K562 (cell line): Measurements from ENCODE around the gene ABT1. TPM values are rescaled to one million over a fixed set of nuclear protein-coding genes. Genes with fewer than 3 reads are reported as not detected.

Experiments used
- CC2D1A ChIP-seq: fragments of 450-650 bp; IDR thresholded peaks from 2 replicates; pipeline ENCODE4 v1.6.1; 2017; ENCODE audit warnings: mild to moderate bottlenecking
- HSF4 ChIP-seq: fragments of 250-450 bp; sonication (Bioruptor Pico); IDR thresholded peaks from 2 replicates; pipeline ENCODE4 v2.1.2; 2022; ENCODE audit warnings: mild to moderate bottlenecking, moderate library complexity, borderline replicate concordance
- NCOR1 ChIP-seq: fragments of 450-650 bp; IDR thresholded peaks from 2 replicates; pipeline ENCODE4 v1.6.1; 2016; ENCODE audit warnings: mild to moderate bottlenecking, moderate library complexity
- NFXL1 ChIP-seq: fragments of 450-650 bp; formaldehyde crosslinking; IDR thresholded peaks from 2 replicates; pipeline ENCODE4 v1.4.0; 2021; ENCODE audit warnings: mild to moderate bottlenecking
- PHB ChIP-seq: fragments of 250-450 bp; sonication (Bioruptor Pico); IDR thresholded peaks from 2 replicates; pipeline ENCODE4 v1.5.0; 2021
- POLR2B ChIP-seq: fragments of 450-650 bp; IDR thresholded peaks from 2 replicates; pipeline ENCODE4 v1.6.1; 2018; ENCODE audit warnings: low read depth; ENCODE audit not compliant: partially characterized antibody
- PTTG1 ChIP-seq: fragments of 450-650 bp; IDR thresholded peaks from 2 replicates; pipeline ENCODE4 v1.6.1; 2016; ENCODE audit warnings: low read depth, mild to moderate bottlenecking, missing genetic modification characterization, missing compliant biosample characterization
- SLC30A9 ChIP-seq: fragments of 250-450 bp; sonication (Bioruptor Pico); IDR thresholded peaks from 2 replicates; pipeline ENCODE4 v1.8.0; 2022; ENCODE audit warnings: mild to moderate bottlenecking, moderate library complexity
- ZHX1 ChIP-seq: fragments of 150-350 bp; conservative IDR thresholded peaks from 2 replicates; pipeline ENCODE4 v1.6.1; 2014; ENCODE audit warnings: low read length
- ZNF740 ChIP-seq, 3 experiments: fragments of 200-800 bp in 1 of 3; sonication (Bioruptor generic) in 1 of 3; sonication (generic) in 1 of 3; formaldehyde crosslinking in 1 of 3; IDR thresholded peaks; 2 replicates each; pipeline versions ENCODE4 v1.6.1 to v1.8.0; 2016 to 2022; ENCODE audit warnings: mild to moderate bottlenecking in 2 of 3, missing compliant biosample characterization in 2 of 3, missing genetic modification characterization in 2 of 3, missing genetic modification reagents in 1 of 3
- polyA plus RNA-seq, 8 experiments: library from polyadenylated mRNA; depleted of rRNA in 4 of 8; stranded (reverse) in 5 of 8; unstranded in 3 of 8; fragments of >200 nt; fragmentation: Nextera tagmentation in 2 of 8; fragmentation: Illumina TruSeq in 1 of 8; extraction: Ambion mirVana in 2 of 8; extraction: Trizol in 1 of 8; gene quantifications; 2 replicates each; pipeline versions ENCODE4 v1.2.1 to v1.2.3, GENCODE V29; 2011 to 2014; ENCODE audit warnings: inconsistent platforms in 1 of 8, missing spikeins in 1 of 8
- total RNA-seq, 7 experiments: library from RNA; depleted of rRNA in 6 of 7; stranded (reverse); fragments of >200 nt in 6 of 7; fragmentation: Illumina TruSeq in 2 of 7; extraction: Trizol in 2 of 7; gene quantifications; 2 replicates each; pipeline versions ENCODE4 v1.2.1 to v1.2.3, GENCODE V29; 2011 to 2021; ENCODE audit warnings: low replicate concordance in 1 of 7
- TF ChIP-seq, protein P1 (sequence below): fragments of 250-450 bp; sonication (Bioruptor Pico); IDR thresholded peaks from 2 replicates; pipeline ENCODE4 v1.8.0; 2021; ENCODE audit warnings: moderate library complexity, mild to moderate bottlenecking, inconsistent platforms

ABT1 gene
- total and polyA plus RNA-seq, 9 of the 15 experiments (the other 6 are each of a cell fraction or from before 2014, with no cell fraction given), result 8.8 to 52.7 (median 40.7) TPM

- TF ChIP-seq, protein P1, sequence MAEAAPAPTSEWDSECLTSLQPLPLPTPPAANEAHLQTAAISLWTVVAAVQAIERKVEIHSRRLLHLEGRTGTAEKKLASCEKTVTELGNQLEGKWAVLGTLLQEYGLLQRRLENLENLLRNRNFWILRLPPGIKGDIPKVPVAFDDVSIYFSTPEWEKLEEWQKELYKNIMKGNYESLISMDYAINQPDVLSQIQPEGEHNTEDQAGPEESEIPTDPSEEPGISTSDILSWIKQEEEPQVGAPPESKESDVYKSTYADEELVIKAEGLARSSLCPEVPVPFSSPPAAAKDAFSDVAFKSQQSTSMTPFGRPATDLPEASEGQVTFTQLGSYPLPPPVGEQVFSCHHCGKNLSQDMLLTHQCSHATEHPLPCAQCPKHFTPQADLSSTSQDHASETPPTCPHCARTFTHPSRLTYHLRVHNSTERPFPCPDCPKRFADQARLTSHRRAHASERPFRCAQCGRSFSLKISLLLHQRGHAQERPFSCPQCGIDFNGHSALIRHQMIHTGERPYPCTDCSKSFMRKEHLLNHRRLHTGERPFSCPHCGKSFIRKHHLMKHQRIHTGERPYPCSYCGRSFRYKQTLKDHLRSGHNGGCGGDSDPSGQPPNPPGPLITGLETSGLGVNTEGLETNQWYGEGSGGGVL (CRISPR knock-in tag), result peak; percentile 70
- TF ChIP-seq POLR2B, result no peak
- 0 out of 2 replicates have a peak, but pooled peaks have one; percentile 14 for TF ChIP-seq ZHX1
- TF ChIP-seq CC2D1A, result 0 out of 2 replicates have a peak, but pooled peaks have one; percentile 18
- TF ChIP-seq SLC30A9 (CRISPR knock-in tag), result no peak
- TF ChIP-seq NCOR1, result no peak
- TF ChIP-seq PTTG1 (tag), result peak; percentile 88
- peak; percentile 48; the same call in 1 of the 2 replicates for TF ChIP-seq NFXL1
- TF ChIP-seq PHB (CRISPR knock-in tag), result no peak
- no peak; the same call in 1 of the 2 replicates for TF ChIP-seq HSF4 (CRISPR knock-in tag)
- no peak for TF ChIP-seq ZNF740 (CRISPR knock-in tag; IDR thresholded peaks at IDR 0.05)
- TF ChIP-seq ZNF740 (tag; IDR thresholded peaks at IDR 0.05), result peak in 1 of 2 experiments; percentile 87; a peak in 2 of 4 replicates
- TF ChIP-seq, all 486 proteins: peak for 74
These were observed 46.3 kb upstream of the ABT1 start (continued) for GRCh38 chr6:26550250-26550993.
